Measurements from ENCODE around the gene MATK. TPM values are rescaled to one million over a fixed set of nuclear protein-coding genes. Genes with fewer than 3 reads are reported as not detected.

The MATK gene
- total RNA-seq, 2 experiments from 2014 or later, result 9.1 to 9.4 TPM

DNA sequence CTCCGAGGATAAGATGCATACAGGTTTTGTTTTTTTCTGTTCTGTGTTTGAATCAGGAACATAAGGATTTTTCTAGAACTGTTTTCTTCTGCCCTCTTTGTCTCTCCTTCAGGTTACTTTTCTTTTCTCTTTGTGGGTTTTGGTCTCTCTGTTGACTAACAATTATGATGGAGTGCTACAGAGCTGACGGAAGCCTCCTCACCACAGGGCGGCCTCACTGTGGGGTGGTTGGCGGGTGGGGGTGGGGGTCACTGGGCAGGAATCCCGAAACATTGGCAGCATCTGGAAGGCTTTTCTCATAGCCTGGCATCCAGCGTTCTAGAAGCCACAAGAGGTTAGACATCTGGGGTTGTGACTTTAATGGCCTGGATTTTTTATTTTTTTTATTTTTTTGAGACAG is 12.0 kb upstream of the MATK start:
- ATAC-seq (ENCODE audit: poor library complexity), result peak; percentile 71
- intact Hi-C loops (cut with DNase I, micrococcal nuclease), result loop anchor here in 1 of 2 experiments (5.0 kb wide), 1 partner anchor 36 kb away; the partner anchor contains the start of genes APBA3 and MRPL54

DNA sequence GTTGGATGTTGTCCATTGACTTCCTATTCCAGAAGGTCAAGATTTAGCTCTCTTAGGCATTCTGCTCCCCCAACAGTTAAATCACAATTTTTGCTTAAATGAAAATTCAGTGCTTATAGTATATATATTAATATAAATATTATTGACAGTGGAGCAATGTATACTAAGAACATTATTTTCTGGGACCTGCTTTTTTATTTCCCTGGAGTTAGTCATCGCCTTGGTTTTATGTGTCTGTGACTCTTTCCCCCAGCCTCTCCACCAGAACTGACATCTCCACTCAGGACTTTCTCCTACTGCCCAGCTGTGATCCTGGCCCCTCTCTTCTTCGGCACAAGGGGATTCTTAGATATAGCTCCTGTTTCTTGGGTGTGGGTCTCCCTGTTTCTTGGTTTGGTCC is 10.2 kb upstream of the MATK start:
- H3K27ac Mint-ChIP-seq, result no peak overlapping the region
- H3K9me3 Mint-ChIP-seq, result peaks cover 2% of the 10 kb centered on the region
- Histone ChIP-seq H3K27me3 (ENCODE audit: control insufficient read depth in 1 of 2, insufficient read depth in 2 of 2, low read length in 2 of 2) (no peaks in the 10 kb centered on the region), H3K27ac (ENCODE audit: low read depth in 1 of 2, low read length in 2 of 2) (no peak overlapping the region), H3K9me3 (ENCODE audit: control insufficient read depth in 1 of 2, insufficient read depth in 1 of 2, low read length in 2 of 2) (peaks cover 0 to 3% of the 10 kb centered on the region in 2 experiments), H3K36me3 (ENCODE audit: insufficient read depth, low read length) (no peaks in the 10 kb centered on the region), H3K4me3 (ENCODE audit: low read length) (no peak overlapping the region), H3K4me1 (ENCODE audit: insufficient read depth, low read length) (peaks cover 29% of the 10 kb centered on the region)
- H3K36me3 Mint-ChIP-seq (ENCODE audit: low read depth), result peaks cover 4% of the 10 kb centered on the region
- DNase-seq, result no peak
- intact Hi-C loops (cut with DNase I, micrococcal nuclease), result loop anchor here in 1 of 2 experiments (5.0 kb wide), 1 partner anchor 34 kb away; the partner anchor contains the start of genes APBA3 and MRPL54
- H3K4me1 Mint-ChIP-seq (ENCODE audit: low read depth), result peaks cover 16% of the 10 kb centered on the region
- TF ChIP-seq, protein P1, sequence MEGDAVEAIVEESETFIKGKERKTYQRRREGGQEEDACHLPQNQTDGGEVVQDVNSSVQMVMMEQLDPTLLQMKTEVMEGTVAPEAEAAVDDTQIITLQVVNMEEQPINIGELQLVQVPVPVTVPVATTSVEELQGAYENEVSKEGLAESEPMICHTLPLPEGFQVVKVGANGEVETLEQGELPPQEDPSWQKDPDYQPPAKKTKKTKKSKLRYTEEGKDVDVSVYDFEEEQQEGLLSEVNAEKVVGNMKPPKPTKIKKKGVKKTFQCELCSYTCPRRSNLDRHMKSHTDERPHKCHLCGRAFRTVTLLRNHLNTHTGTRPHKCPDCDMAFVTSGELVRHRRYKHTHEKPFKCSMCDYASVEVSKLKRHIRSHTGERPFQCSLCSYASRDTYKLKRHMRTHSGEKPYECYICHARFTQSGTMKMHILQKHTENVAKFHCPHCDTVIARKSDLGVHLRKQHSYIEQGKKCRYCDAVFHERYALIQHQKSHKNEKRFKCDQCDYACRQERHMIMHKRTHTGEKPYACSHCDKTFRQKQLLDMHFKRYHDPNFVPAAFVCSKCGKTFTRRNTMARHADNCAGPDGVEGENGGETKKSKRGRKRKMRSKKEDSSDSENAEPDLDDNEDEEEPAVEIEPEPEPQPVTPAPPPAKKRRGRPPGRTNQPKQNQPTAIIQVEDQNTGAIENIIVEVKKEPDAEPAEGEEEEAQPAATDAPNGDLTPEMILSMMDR (IDR thresholded peaks at IDR 0.05), result no peak
- no peak overlapping the region for H3K4me3 Mint-ChIP-seq
- no peaks in the 10 kb centered on the region for H3K27me3 Mint-ChIP-seq
- ATAC-seq (ENCODE audit: poor library complexity), result no peak
- ChIA-PET CTCF (interaction anchor here (0.7 to 1.1 kb wide), 2 partner anchors 17 to 26 kb away, joined by 3 read pairs; no protein-coding TSS in a partner anchor), POLR2A (interaction anchor here (3.4 kb wide), 1 partner anchor 34 kb away, joined by 31 read pairs; the partner anchor contains the start of gene MRPL54)

More for the DNA sequence above, 12.0 kb upstream of the MATK start:
- Histone ChIP-seq H3K27me3 (ENCODE audit: control insufficient read depth in 1 of 2, insufficient read depth in 2 of 2, low read length in 2 of 2) (no peaks in the 10 kb centered on the region), H3K4me1 (ENCODE audit: insufficient read depth, low read length) (peaks cover 36% of the 10 kb centered on the region), H3K27ac (ENCODE audit: low read depth in 1 of 2, low read length in 2 of 2) (no peak overlapping the region), H3K9me3 (ENCODE audit: control insufficient read depth in 1 of 2, insufficient read depth in 1 of 2, low read length in 2 of 2) (no peaks in the 10 kb centered on the region), H3K4me3 (ENCODE audit: low read length) (no peak overlapping the region), H3K36me3 (ENCODE audit: insufficient read depth, low read length) (no peaks in the 10 kb centered on the region)
- Mint-ChIP-seq H3K27ac (peak overlapping the region; percentile 43), H3K9me3 (peaks cover 2% of the 10 kb centered on the region), H3K4me1 (ENCODE audit: low read depth) (peaks cover 21% of the 10 kb centered on the region), H3K27me3 (no peaks in the 10 kb centered on the region), H3K4me3 (no peak overlapping the region), H3K36me3 (ENCODE audit: low read depth) (peaks cover 4% of the 10 kb centered on the region)
- POLR2A ChIA-PET, result interaction anchor here (1.4 to 3.4 kb wide), 2 partner anchors 14 to 36 kb away, joined by 7 to 31 read pairs; partner anchors contain the start of gene MRPL54
- CTCF ChIA-PET, result interaction anchor here (1.3 kb wide), 1 partner anchor 24 kb away, joined by 7 read pairs; no protein-coding TSS in a partner anchor
- peak in 6 of 14 experiments; percentile 16 to 82 (median 58) for DNase-seq
- TF ChIP-seq, protein P1 (IDR thresholded peaks at IDR 0.05), result no peak

DNA sequence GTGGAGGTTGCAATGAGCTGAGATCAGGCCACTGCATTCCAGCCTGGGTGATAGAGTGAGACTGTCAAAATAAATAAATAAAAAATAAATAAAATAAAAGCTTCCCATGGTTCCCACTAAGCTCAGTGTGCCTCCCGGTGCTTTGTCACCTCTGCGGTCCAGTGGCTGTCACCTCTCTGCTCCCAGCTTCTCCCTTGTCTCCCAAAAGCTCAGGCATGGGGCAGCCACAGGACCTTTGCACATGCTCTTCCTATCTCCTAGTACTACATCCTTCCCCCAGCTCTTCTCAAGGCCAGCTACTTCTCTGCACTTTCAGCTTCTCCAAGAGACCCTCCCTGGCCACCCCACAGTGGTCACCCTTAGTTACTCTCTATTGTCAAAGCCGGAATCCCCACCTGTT is 7.6 kb upstream of the MATK start:
- Histone ChIP-seq H3K4me1 (ENCODE audit: insufficient read depth, low read length) (peaks cover 19% of the 10 kb centered on the region), H3K36me3 (ENCODE audit: insufficient read depth, low read length) (no peaks in the 10 kb centered on the region), H3K27ac (ENCODE audit: low read depth in 1 of 2, low read length in 2 of 2) (no peak overlapping the region), H3K4me3 (ENCODE audit: low read length) (no peak overlapping the region), H3K27me3 (ENCODE audit: control insufficient read depth in 1 of 2, insufficient read depth in 2 of 2, low read length in 2 of 2) (no peaks in the 10 kb centered on the region), H3K9me3 (ENCODE audit: control insufficient read depth in 1 of 2, insufficient read depth in 1 of 2, low read length in 2 of 2) (peaks cover 0 to 14% of the 10 kb centered on the region in 2 experiments)
- DNase-seq (no peak), ATAC-seq (ENCODE audit: poor library complexity) (no peak)
- Mint-ChIP-seq H3K4me3 (no peak overlapping the region), H3K27me3 (no peaks in the 10 kb centered on the region), H3K27ac (no peak overlapping the region), H3K36me3 (ENCODE audit: low read depth) (peaks cover 4% of the 10 kb centered on the region), H3K4me1 (ENCODE audit: low read depth) (peaks cover 6% of the 10 kb centered on the region), H3K9me3 (peaks cover 2% of the 10 kb centered on the region)
- ChIA-PET CTCF (no interaction called here), POLR2A (no interaction called here)
- intact Hi-C loops (cut with DNase I, micrococcal nuclease), result no loop called here
- TF ChIP-seq, protein P1 (IDR thresholded peaks at IDR 0.05), result no peak
